HL-60 (cell line): Measurements from ENCODE around the gene ITGA2B.

ENCODE experiments used
- TF ChIP-seq, protein P1 (sequence below): IDR thresholded peaks from 2 replicates; pipeline ENCODE4 v1.6.1; 2012; ENCODE audit warnings: low read depth; ENCODE audit not compliant: insufficient replicate concordance
- TF ChIP-seq, protein P2 (sequence below): IDR thresholded peaks from one replicate; pipeline ENCODE4 v1.5.1; 2011; ENCODE audit warnings: low read length, control low read depth, inconsistent platforms; ENCODE audit not compliant: insufficient read depth

DNA sequence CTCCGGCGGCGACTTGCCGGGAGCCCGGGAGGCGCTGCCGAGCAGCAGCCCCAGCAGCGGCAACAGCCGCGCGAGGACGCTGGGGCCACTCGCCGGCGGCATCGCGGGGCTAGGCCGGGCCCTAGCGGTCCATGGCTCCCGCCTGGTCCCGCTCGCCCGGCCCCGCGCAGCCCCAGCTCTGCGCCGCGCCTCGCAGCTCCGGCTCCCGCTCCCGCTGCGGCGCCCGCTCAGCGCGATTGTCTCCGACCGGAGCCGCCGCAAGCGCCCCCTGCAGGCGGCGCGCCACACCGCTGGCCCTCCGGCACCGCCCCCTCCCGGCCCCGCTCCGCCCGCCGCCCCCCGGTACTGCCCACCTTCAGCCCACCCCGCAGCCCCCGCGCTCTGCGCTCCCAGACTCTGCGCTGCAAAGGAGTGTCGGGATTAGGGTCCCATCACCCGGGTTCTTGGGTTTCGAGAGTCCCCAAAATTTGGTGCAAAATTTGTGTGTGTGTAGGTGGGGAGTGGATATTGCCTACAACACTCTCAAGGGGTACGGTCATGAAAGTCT is 25.8 kb downstream of the ITGA2B start, which contains the start of gene FAM171A2:
- TF ChIP-seq, protein P1, sequence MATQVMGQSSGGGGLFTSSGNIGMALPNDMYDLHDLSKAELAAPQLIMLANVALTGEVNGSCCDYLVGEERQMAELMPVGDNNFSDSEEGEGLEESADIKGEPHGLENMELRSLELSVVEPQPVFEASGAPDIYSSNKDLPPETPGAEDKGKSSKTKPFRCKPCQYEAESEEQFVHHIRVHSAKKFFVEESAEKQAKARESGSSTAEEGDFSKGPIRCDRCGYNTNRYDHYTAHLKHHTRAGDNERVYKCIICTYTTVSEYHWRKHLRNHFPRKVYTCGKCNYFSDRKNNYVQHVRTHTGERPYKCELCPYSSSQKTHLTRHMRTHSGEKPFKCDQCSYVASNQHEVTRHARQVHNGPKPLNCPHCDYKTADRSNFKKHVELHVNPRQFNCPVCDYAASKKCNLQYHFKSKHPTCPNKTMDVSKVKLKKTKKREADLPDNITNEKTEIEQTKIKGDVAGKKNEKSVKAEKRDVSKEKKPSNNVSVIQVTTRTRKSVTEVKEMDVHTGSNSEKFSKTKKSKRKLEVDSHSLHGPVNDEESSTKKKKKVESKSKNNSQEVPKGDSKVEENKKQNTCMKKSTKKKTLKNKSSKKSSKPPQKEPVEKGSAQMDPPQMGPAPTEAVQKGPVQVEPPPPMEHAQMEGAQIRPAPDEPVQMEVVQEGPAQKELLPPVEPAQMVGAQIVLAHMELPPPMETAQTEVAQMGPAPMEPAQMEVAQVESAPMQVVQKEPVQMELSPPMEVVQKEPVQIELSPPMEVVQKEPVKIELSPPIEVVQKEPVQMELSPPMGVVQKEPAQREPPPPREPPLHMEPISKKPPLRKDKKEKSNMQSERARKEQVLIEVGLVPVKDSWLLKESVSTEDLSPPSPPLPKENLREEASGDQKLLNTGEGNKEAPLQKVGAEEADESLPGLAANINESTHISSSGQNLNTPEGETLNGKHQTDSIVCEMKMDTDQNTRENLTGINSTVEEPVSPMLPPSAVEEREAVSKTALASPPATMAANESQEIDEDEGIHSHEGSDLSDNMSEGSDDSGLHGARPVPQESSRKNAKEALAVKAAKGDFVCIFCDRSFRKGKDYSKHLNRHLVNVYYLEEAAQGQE, result no peak
- TF ChIP-seq, protein P2, sequence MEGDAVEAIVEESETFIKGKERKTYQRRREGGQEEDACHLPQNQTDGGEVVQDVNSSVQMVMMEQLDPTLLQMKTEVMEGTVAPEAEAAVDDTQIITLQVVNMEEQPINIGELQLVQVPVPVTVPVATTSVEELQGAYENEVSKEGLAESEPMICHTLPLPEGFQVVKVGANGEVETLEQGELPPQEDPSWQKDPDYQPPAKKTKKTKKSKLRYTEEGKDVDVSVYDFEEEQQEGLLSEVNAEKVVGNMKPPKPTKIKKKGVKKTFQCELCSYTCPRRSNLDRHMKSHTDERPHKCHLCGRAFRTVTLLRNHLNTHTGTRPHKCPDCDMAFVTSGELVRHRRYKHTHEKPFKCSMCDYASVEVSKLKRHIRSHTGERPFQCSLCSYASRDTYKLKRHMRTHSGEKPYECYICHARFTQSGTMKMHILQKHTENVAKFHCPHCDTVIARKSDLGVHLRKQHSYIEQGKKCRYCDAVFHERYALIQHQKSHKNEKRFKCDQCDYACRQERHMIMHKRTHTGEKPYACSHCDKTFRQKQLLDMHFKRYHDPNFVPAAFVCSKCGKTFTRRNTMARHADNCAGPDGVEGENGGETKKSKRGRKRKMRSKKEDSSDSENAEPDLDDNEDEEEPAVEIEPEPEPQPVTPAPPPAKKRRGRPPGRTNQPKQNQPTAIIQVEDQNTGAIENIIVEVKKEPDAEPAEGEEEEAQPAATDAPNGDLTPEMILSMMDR, result peak; percentile 9
